Uterus (tissue), 4 donors: ENCODE data around the gene HDHD3. TPM values are rescaled to one million over a fixed set of nuclear protein-coding genes. Genes with fewer than 3 reads are reported as not detected.
A peak's percentile ranks its signal among the peaks of the same experiment; 100 is the strongest.

Source experiments
- DNase-seq, 2 donors: peaks; one replicate each; pipeline ENCODE4 v3.0.0-alpha.2; 2019 to 2020
- H3K27ac ChIP-seq, 2 donors: fragments of 200-600 bp; sonication (generic); 1 replicate in 1 of 2; 2 replicates in 1 of 2; pipeline ENCODE4 v1.5.1; 2016 to 2018
- H3K27me3 ChIP-seq, 2 donors: fragments of 200-600 bp; sonication (generic); one replicate each; pipeline ENCODE4 v1.5.1; 2018 to 2019; ENCODE audit warnings: control low read depth in 1 of 2
- H3K36me3 ChIP-seq, 2 donors: fragments of 200-600 bp; sonication (generic); one replicate each; pipeline ENCODE4 v1.5.1; 2019; ENCODE audit warnings: control low read depth in 1 of 2
- H3K4me1 ChIP-seq, 2 donors: fragments of 200-600 bp; sonication (generic); one replicate each; pipeline ENCODE4 v1.5.1; 2018 to 2019; ENCODE audit warnings: control low read depth in 1 of 2
- H3K4me3 ChIP-seq, 2 donors: fragments of 200-600 bp; sonication (generic); 1 replicate in 1 of 2; 2 replicates in 1 of 2; pipeline ENCODE4 v1.5.1; 2018 to 2019; ENCODE audit warnings: mild to moderate bottlenecking in 1 of 2
- H3K9me3 ChIP-seq, 2 donors: fragments of 200-600 bp; sonication (generic); one replicate each; pipeline ENCODE4 v1.5.1; 2019; ENCODE audit warnings: control low read depth in 1 of 2
- POLR2A ChIP-seq, 2 donors: fragments of 450-650 bp; IDR thresholded peaks; one replicate each; pipeline ENCODE4 v1.6.1; 2016; ENCODE audit warnings: antibody characterized with exemption in 2 of 2, mild to moderate bottlenecking in 1 of 2, moderate library complexity in 1 of 2
- intact Hi-C: fragments of 100-400 bp; cut with DNase I; formaldehyde crosslinking; loops from one replicate; pipeline ENCODE4 v1.15.1; 2023; ENCODE audit warnings: low total_unique reads
- total RNA-seq, 4 donors: library from RNA; depleted of rRNA in 3 of 4; stranded (reverse); fragments of >200 nt in 3 of 4; gene quantifications; one replicate each; pipeline versions ENCODE4 v1.1.0 to v1.2.4, GENCODE V29; 2014 to 2023
- TF ChIP-seq, protein P1 (sequence below), 4 experiments: fragments of 200-600 bp in 2 of 4; fragments of 450-650 bp in 2 of 4; sonication (generic) in 2 of 4; IDR thresholded peaks; one replicate each; pipeline ENCODE4 v1.5.1; 2016 to 2019; ENCODE audit warnings: antibody characterized with exemption in 4 of 4, mild to moderate bottlenecking in 2 of 4, moderate library complexity in 1 of 4
- donor health status: DM: yes; HTN: yes; CAD: no.

HDHD3 gene
- total RNA-seq, 4 donors from 2014 or later = 10.5 to 36.8 (median 20.4) TPM

DNA sequence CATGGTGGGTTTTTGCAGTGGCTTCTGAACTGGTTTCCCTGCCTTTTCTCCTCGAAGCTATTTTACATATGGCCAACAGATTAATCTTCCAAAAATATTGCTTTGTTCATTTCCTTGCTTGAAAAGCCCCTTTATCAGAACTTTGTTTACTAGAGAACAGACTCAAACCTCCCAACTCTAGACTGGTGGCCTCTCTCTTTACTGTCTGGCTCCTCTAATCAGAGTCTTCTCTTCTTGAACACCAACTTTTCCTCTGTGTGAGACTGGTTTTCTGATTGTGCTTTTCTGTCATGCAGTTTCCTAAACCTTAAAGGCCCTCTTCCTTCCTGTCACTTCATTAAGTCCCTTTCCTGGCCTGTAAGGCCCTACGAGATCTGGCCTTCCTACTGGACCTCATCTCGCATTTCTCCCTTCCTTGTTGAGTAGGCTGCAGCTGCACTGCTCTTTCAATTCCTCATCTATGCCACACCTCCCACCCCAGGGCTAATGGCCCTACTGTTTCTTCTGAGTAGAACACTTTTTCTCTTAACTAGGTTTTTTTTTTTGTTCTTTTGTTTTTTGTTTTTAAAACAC, 39.4 kb upstream of the HDHD3 start:
- Histone ChIP-seq H3K27me3 (no peaks in the 10 kb centered on the region), H3K4me1 (no peaks in the 10 kb centered on the region), H3K27ac (no peak overlapping the region), H3K36me3 (no peaks in the 10 kb centered on the region), H3K9me3 (no peaks in the 10 kb centered on the region), H3K4me3 (no peak overlapping the region)
- DNase-seq = no peak
- intact Hi-C loops = no loop called here
- no peak for TF ChIP-seq POLR2A (IDR thresholded peaks at IDR 0.05)
- TF ChIP-seq, protein P1, sequence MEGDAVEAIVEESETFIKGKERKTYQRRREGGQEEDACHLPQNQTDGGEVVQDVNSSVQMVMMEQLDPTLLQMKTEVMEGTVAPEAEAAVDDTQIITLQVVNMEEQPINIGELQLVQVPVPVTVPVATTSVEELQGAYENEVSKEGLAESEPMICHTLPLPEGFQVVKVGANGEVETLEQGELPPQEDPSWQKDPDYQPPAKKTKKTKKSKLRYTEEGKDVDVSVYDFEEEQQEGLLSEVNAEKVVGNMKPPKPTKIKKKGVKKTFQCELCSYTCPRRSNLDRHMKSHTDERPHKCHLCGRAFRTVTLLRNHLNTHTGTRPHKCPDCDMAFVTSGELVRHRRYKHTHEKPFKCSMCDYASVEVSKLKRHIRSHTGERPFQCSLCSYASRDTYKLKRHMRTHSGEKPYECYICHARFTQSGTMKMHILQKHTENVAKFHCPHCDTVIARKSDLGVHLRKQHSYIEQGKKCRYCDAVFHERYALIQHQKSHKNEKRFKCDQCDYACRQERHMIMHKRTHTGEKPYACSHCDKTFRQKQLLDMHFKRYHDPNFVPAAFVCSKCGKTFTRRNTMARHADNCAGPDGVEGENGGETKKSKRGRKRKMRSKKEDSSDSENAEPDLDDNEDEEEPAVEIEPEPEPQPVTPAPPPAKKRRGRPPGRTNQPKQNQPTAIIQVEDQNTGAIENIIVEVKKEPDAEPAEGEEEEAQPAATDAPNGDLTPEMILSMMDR (IDR thresholded peaks at IDR 0.05) = no peak

DNA sequence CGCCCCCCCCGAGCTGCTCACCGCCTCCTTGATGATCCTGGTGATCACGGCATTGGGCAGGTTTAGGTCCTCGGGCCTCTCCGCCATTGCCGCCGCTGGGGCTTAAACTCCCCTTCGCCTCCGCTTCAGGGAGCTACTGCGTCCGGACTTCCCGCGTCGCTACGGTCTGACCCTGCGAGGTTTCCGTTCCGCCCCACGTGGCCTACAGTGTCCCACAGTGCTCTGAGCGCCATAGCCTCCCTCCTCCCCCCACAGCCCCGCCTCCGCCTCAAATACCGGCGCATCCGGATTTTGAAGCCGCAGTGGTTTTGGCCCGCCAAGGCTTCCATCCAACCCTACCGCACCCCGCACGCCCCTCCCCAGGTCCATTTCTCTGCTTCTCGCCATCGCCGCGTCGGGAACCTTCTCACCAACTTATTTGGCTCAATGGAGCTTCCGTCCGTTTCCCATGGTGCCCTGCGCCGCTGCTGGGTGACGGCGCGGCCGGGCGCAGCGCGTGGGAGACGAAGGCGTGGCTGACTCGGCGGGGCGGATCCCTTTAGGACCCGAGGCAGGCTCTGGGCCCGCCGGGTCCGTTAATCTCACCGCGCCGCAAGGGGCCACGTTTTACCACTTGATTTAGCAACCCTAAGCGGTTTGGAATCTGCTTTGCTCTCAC, 33.5 kb upstream of the HDHD3 start, which contains the start of the genes C9orf43 and POLE3:
Gene C9orf43, plus strand, starts transcription at position 541 of the 658 bp plus-strand sequence. CDS start 2,747 bp downstream, outside the sequence.
Gene POLE3, minus strand, starts transcription at position 469 of the 658 bp plus-strand sequence. Its CDS starts 382 bp downstream, at position 87.
- TF ChIP-seq, protein P1 (IDR thresholded peaks at IDR 0.05) = peak in 3 of 4 experiments; percentile 2 to 27 (median 14)
- peak; percentile 57 to 82 for TF ChIP-seq POLR2A (IDR thresholded peaks at IDR 0.05)
- Histone ChIP-seq H3K27ac (peak within 1 kb of the TSS; percentile 96 to 97), H3K4me3 (peak within 1 kb of the TSS; percentile 75 to 94), H3K36me3 (no peaks in the 10 kb centered on the region), H3K9me3 (no peaks in the 10 kb centered on the region), H3K4me1 (no peaks in the 10 kb centered on the region), H3K27me3 (no peaks in the 10 kb centered on the region)
- DNase-seq = peak; percentile 95
- intact Hi-C loops = no loop called here

DNA sequence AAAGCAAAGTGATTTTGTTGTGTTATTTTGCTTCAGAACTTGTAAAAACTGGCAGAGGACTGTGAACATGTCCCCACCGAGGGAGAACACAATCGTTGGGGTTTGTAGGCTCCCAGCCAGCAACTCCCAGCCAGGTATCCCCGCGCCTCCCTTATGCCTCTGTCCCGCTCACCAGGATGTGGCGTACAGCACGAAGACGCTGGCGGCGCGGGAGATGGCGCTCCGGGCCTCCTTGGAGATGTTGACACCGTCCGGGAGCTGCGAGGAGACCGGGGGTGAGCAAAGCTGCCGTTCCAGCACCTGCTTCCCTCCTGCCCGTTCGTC, 33.1 kb upstream of the HDHD3 start:
- no peak for DNase-seq
- intact Hi-C loops = loop anchor here (10.0 kb wide), 1 partner anchor 135 kb away; the partner anchor contains the start of genes CDC26 and PRPF4
- TF ChIP-seq, protein P1 (IDR thresholded peaks at IDR 0.05) = no peak
- no peak for TF ChIP-seq POLR2A (IDR thresholded peaks at IDR 0.05)
- Histone ChIP-seq H3K4me3 (peak overlapping the region; percentile 75 to 94), H3K4me1 (no peaks in the 10 kb centered on the region), H3K27ac (peak overlapping the region; percentile 96 to 97), H3K27me3 (no peaks in the 10 kb centered on the region), H3K36me3 (no peaks in the 10 kb centered on the region), H3K9me3 (no peaks in the 10 kb centered on the region)

DNA sequence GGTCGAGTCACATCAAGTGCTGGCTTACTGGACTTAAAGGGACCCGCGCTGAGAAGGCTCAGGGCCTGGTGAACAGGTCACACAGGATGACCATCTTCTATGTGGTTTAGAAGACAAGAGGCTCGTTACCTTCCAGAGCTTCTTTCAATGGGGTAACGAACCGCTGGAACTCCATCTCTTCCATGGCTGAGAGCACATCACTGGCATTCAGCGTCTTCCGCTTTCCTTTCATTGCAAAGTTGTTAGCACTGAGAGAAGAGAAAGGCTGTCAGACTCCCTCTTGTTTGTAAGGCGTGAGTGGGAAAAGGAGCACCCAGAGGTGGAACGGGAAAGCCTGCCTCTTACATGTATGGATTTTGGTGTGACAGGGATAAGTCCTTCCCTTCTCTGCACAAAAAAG, 32.7 kb upstream of the HDHD3 start:
- peak overlapping the region; percentile 75 to 94 for H3K4me3 ChIP-seq
- no peaks in the 10 kb centered on the region for H3K4me1 ChIP-seq
- no peak for DNase-seq
- no peaks in the 10 kb centered on the region for H3K27me3 ChIP-seq
- H3K9me3 ChIP-seq = no peaks in the 10 kb centered on the region
- TF ChIP-seq POLR2A (IDR thresholded peaks at IDR 0.05) = no peak
- TF ChIP-seq, protein P1 (IDR thresholded peaks at IDR 0.05) = no peak
- no peaks in the 10 kb centered on the region for H3K36me3 ChIP-seq
- peak overlapping the region; percentile 96 to 97 for H3K27ac ChIP-seq
- intact Hi-C loops = loop anchor here (10.0 kb wide), 1 partner anchor 135 kb away; the partner anchor contains the start of genes CDC26 and PRPF4
